ENCODE data around the gene NKPD1.

- no peak for TF ChIP-seq POLR2A (IDR thresholded peaks at IDR 0.05)
- TF ChIP-seq, protein P1, sequence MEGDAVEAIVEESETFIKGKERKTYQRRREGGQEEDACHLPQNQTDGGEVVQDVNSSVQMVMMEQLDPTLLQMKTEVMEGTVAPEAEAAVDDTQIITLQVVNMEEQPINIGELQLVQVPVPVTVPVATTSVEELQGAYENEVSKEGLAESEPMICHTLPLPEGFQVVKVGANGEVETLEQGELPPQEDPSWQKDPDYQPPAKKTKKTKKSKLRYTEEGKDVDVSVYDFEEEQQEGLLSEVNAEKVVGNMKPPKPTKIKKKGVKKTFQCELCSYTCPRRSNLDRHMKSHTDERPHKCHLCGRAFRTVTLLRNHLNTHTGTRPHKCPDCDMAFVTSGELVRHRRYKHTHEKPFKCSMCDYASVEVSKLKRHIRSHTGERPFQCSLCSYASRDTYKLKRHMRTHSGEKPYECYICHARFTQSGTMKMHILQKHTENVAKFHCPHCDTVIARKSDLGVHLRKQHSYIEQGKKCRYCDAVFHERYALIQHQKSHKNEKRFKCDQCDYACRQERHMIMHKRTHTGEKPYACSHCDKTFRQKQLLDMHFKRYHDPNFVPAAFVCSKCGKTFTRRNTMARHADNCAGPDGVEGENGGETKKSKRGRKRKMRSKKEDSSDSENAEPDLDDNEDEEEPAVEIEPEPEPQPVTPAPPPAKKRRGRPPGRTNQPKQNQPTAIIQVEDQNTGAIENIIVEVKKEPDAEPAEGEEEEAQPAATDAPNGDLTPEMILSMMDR (IDR thresholded peaks at IDR 0.05): no peak
These were observed 32.6 kb downstream of the NKPD1 start for GRCh38 chr19:45128146-45128545.

All from body of pancreas (tissue), 4 donors.